ENCODE data around the gene MALL.
"Not testable (repeated sequence)": the region's sequence is repeated elsewhere in the genome, so short reads cannot be mapped to it uniquely, and the experiment has no call there.

The MALL gene

GRCh38 chr2:110055819-110056408 lies 59.7 kb downstream of the MALL start:
- not testable (repeated sequence) for H3K9me3 ChIP-seq (ENCODE audit: low read length); H3F3A ChIP-seq (ENCODE audit: insufficient read depth, low read length); H3K36me3 ChIP-seq (ENCODE audit: insufficient read depth, low read length)

GRCh38 chr2:110054521-110055407 lies 60.9 kb downstream of the MALL start:
- not testable (repeated sequence) for H3K4me2 ChIP-seq (ENCODE audit: low read length); H3K9me2 ChIP-seq (ENCODE audit: low read depth, low read length); H3K9ac ChIP-seq (ENCODE audit: low read length); H3K79me2 ChIP-seq (ENCODE audit: insufficient read depth, low read length); H3K4me1 ChIP-seq (ENCODE audit: insufficient read depth, low read length, severe bottlenecking); H3K27ac ChIP-seq (ENCODE audit: low read depth, low read length, poor library complexity, severe bottlenecking); H3K9me3 ChIP-seq (ENCODE audit: low read length); H3K36me3 ChIP-seq (ENCODE audit: insufficient read depth, low read length); H3K4me3 ChIP-seq (ENCODE audit: low read depth, low read length, poor library complexity, severe bottlenecking); H3K27me3 ChIP-seq (ENCODE audit: insufficient read depth, low read length); H2AFZ ChIP-seq (ENCODE audit: low read length); H3F3A ChIP-seq (ENCODE audit: insufficient read depth, low read length); H4K20me1 ChIP-seq (ENCODE audit: insufficient read depth, low read length)

More at GRCh38 chr2:110055819-110056408, 59.7 kb downstream of the MALL start:
- H3K9me2 ChIP-seq (ENCODE audit: low read depth, low read length); H2AFZ ChIP-seq (ENCODE audit: low read length); H3K27ac ChIP-seq (ENCODE audit: low read depth, low read length, poor library complexity, severe bottlenecking); H3K4me1 ChIP-seq (ENCODE audit: insufficient read depth, low read length, severe bottlenecking); H3K9ac ChIP-seq (ENCODE audit: low read length); H3K4me2 ChIP-seq (ENCODE audit: low read length); H3K4me3 ChIP-seq (ENCODE audit: low read depth, low read length, poor library complexity, severe bottlenecking); H3K79me2 ChIP-seq (ENCODE audit: insufficient read depth, low read length); H4K20me1 ChIP-seq (ENCODE audit: insufficient read depth, low read length); H3K27me3 ChIP-seq (ENCODE audit: insufficient read depth, low read length): not testable (repeated sequence)

GRCh38 chr2:110053688-110054087 lies 61.9 kb downstream of the MALL start:
- H3K27ac ChIP-seq (ENCODE audit: low read depth, low read length, poor library complexity, severe bottlenecking); H3K4me2 ChIP-seq (ENCODE audit: low read length); H4K20me1 ChIP-seq (ENCODE audit: insufficient read depth, low read length); H3K9ac ChIP-seq (ENCODE audit: low read length); H3K9me2 ChIP-seq (ENCODE audit: low read depth, low read length); H3F3A ChIP-seq (ENCODE audit: insufficient read depth, low read length); H2AFZ ChIP-seq (ENCODE audit: low read length); H3K9me3 ChIP-seq (ENCODE audit: low read length); H3K27me3 ChIP-seq (ENCODE audit: insufficient read depth, low read length); H3K4me1 ChIP-seq (ENCODE audit: insufficient read depth, low read length, severe bottlenecking); H3K36me3 ChIP-seq (ENCODE audit: insufficient read depth, low read length); H3K79me2 ChIP-seq (ENCODE audit: insufficient read depth, low read length); H3K4me3 ChIP-seq (ENCODE audit: low read depth, low read length, poor library complexity, severe bottlenecking): not testable (repeated sequence)

GRCh38 chr2:110052166-110052565 lies 63.5 kb downstream of the MALL start:
- H3K9ac ChIP-seq (ENCODE audit: low read length); H3K9me2 ChIP-seq (ENCODE audit: low read depth, low read length); H3K4me2 ChIP-seq (ENCODE audit: low read length); H3K36me3 ChIP-seq (ENCODE audit: insufficient read depth, low read length); H3F3A ChIP-seq (ENCODE audit: insufficient read depth, low read length); H3K79me2 ChIP-seq (ENCODE audit: insufficient read depth, low read length); H3K27me3 ChIP-seq (ENCODE audit: insufficient read depth, low read length); H3K9me3 ChIP-seq (ENCODE audit: low read length); H3K27ac ChIP-seq (ENCODE audit: low read depth, low read length, poor library complexity, severe bottlenecking); H2AFZ ChIP-seq (ENCODE audit: low read length); H3K4me3 ChIP-seq (ENCODE audit: low read depth, low read length, poor library complexity, severe bottlenecking); H3K4me1 ChIP-seq (ENCODE audit: insufficient read depth, low read length, severe bottlenecking); H4K20me1 ChIP-seq (ENCODE audit: insufficient read depth, low read length): not testable (repeated sequence)

- not testable (repeated sequence) for H3K27me3 ChIP-seq (ENCODE audit: insufficient read depth, low read length); H3K36me3 ChIP-seq (ENCODE audit: insufficient read depth, low read length); H3F3A ChIP-seq (ENCODE audit: insufficient read depth, low read length); H3K4me3 ChIP-seq (ENCODE audit: low read depth, low read length, poor library complexity, severe bottlenecking); H3K4me1 ChIP-seq (ENCODE audit: insufficient read depth, low read length, severe bottlenecking); H3K9me2 ChIP-seq (ENCODE audit: low read depth, low read length); H2AFZ ChIP-seq (ENCODE audit: low read length); H3K79me2 ChIP-seq (ENCODE audit: insufficient read depth, low read length); H3K9me3 ChIP-seq (ENCODE audit: low read length); H3K9ac ChIP-seq (ENCODE audit: low read length); H3K27ac ChIP-seq (ENCODE audit: low read depth, low read length, poor library complexity, severe bottlenecking); H3K4me2 ChIP-seq (ENCODE audit: low read length); H4K20me1 ChIP-seq (ENCODE audit: insufficient read depth, low read length)
Observed at GRCh38 chr2:110050222-110050621, 65.4 kb downstream of the MALL start.

- not testable (repeated sequence) for H3K27me3 ChIP-seq (ENCODE audit: insufficient read depth, low read length); H3K27ac ChIP-seq (ENCODE audit: low read depth, low read length, poor library complexity, severe bottlenecking); H3K4me1 ChIP-seq (ENCODE audit: insufficient read depth, low read length, severe bottlenecking); H3K79me2 ChIP-seq (ENCODE audit: insufficient read depth, low read length); H2AFZ ChIP-seq (ENCODE audit: low read length); H3K9me2 ChIP-seq (ENCODE audit: low read depth, low read length); H3K9ac ChIP-seq (ENCODE audit: low read length); H3K36me3 ChIP-seq (ENCODE audit: insufficient read depth, low read length); H3K4me3 ChIP-seq (ENCODE audit: low read depth, low read length, poor library complexity, severe bottlenecking); H3K4me2 ChIP-seq (ENCODE audit: low read length); H4K20me1 ChIP-seq (ENCODE audit: insufficient read depth, low read length); H3F3A ChIP-seq (ENCODE audit: insufficient read depth, low read length); H3K9me3 ChIP-seq (ENCODE audit: low read length)
Observed at GRCh38 chr2:110049769-110050168, 65.9 kb downstream of the MALL start.

GRCh38 chr2:110048255-110049197 lies 67.1 kb downstream of the MALL start:
- not testable (repeated sequence) for H3K27ac ChIP-seq (ENCODE audit: low read depth, low read length, poor library complexity, severe bottlenecking); H3F3A ChIP-seq (ENCODE audit: insufficient read depth, low read length); H3K4me1 ChIP-seq (ENCODE audit: insufficient read depth, low read length, severe bottlenecking); H3K36me3 ChIP-seq (ENCODE audit: insufficient read depth, low read length); H3K4me3 ChIP-seq (ENCODE audit: low read depth, low read length, poor library complexity, severe bottlenecking); H3K79me2 ChIP-seq (ENCODE audit: insufficient read depth, low read length); H3K9me2 ChIP-seq (ENCODE audit: low read depth, low read length); H3K27me3 ChIP-seq (ENCODE audit: insufficient read depth, low read length); H3K9me3 ChIP-seq (ENCODE audit: low read length); H3K4me2 ChIP-seq (ENCODE audit: low read length); H2AFZ ChIP-seq (ENCODE audit: low read length); H4K20me1 ChIP-seq (ENCODE audit: insufficient read depth, low read length); H3K9ac ChIP-seq (ENCODE audit: low read length)

Data from OCI-LY1 (cell line).